ENCODE measurements around the gene TRIM56. TPM values are rescaled to one million over a fixed set of nuclear protein-coding genes. Genes with fewer than 3 reads are reported as not detected.
"Not testable (repeated sequence)": the region's sequence is repeated elsewhere in the genome, so short reads cannot be mapped to it uniquely, and the experiment has no call there.

TRIM56 gene
- total and polyA plus RNA-seq, 8 donors = 7.6 to 26.5 (median 14.7) TPM

DNA sequence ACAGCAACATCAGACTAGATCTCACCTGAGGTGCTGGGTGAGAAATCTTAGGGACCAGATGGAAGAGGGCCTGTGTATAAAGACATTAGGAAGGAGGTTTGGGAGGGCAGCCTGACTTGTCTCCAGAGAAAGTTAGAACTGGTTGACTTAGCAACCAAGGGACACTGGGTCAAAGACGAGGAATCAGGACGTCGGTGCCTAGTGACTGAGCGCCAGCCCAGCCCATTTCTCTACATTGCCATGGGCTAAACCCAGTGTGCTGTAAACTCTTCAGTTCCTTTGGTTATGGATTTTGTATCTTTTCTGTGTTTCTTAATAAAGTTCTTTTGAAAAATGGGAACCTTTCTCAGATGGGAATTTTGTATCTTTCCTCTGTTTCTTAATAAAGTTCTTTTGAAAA, 12.3 kb downstream of the TRIM56 start:
- no peak overlapping the region for H3K4me3 ChIP-seq
- H3K36me3 ChIP-seq = no peaks in the 10 kb centered on the region
- peaks cover 0 to 3% (median 0%) of the 10 kb centered on the region in 3 donors for H3K4me1 ChIP-seq
- ATAC-seq = no peak
- DNase-seq = no peak
- no peak overlapping the region for H3K27ac ChIP-seq
- no peaks in the 10 kb centered on the region for H3K27me3 ChIP-seq
- no peak for FAIRE-seq
- intact Hi-C loops (cut with DNase I) = no loop called here
- 62 to 78% methylated on average over 4 of the region's 4 CpGs for WGBS, 2 donors
- TF ChIP-seq, protein P1, sequence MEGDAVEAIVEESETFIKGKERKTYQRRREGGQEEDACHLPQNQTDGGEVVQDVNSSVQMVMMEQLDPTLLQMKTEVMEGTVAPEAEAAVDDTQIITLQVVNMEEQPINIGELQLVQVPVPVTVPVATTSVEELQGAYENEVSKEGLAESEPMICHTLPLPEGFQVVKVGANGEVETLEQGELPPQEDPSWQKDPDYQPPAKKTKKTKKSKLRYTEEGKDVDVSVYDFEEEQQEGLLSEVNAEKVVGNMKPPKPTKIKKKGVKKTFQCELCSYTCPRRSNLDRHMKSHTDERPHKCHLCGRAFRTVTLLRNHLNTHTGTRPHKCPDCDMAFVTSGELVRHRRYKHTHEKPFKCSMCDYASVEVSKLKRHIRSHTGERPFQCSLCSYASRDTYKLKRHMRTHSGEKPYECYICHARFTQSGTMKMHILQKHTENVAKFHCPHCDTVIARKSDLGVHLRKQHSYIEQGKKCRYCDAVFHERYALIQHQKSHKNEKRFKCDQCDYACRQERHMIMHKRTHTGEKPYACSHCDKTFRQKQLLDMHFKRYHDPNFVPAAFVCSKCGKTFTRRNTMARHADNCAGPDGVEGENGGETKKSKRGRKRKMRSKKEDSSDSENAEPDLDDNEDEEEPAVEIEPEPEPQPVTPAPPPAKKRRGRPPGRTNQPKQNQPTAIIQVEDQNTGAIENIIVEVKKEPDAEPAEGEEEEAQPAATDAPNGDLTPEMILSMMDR (IDR thresholded peaks at IDR 0.05) = no peak
- H3K9me3 ChIP-seq = no peaks in the 10 kb centered on the region

DNA sequence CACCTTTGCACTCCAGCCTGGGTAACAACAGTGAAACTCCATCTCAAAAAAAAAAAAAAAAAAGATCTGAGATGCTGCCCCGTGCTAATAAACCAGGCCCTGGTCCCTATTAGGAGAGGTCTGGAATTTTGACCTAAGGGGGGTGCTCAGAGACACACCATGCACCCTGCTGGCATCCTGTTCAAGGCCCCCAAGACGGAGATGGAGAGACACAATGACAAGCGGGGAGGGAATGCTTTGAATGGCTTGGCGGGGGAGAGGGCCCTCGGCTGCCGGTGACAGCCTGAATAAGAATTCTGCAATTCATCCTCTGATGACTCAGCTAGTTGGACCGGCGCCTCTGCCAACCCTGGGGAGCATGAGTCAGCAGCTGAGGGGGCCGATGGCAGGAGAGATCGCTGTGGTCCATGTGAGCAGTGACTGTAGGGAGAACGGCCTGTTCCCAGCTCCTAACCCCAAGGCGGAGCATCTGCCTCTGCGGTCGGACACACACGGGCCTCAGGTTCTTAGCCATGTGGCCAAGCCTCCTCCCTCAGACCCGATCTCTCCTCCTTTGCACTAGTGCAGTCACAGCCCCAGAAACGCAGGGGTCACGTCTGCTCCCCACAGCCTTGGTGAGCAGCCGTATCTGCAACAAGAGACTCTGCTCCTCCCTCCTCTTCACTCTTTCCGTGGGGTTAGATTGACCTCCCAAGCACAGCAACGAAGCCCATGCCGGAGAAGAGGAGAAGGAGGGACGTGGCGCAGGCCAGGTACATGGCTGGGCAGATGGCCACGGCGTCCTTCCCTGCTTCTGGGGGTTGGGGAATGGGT, 14.9 kb downstream of the TRIM56 start:
- Histone ChIP-seq H3K4me3 (no peak overlapping the region), H3K27me3 (no peaks in the 10 kb centered on the region), H3K9me3 (no peaks in the 10 kb centered on the region), H3K4me1 (peaks cover 0 to 3% (median 0%) of the 10 kb centered on the region in 3 donors), H3K36me3 (no peaks in the 10 kb centered on the region), H3K27ac (no peak overlapping the region)
- DNase-seq (peak; percentile 77 to 90 (median 85)), ATAC-seq (peak; percentile 87 to 96 (median 94)), FAIRE-seq (no peak)
- TF ChIP-seq, protein P1 (IDR thresholded peaks at IDR 0.05) = no peak
- intact Hi-C loops (cut with DNase I) = no loop called here
- 24 to 27% methylated on average over 26 of the region's 26 CpGs for WGBS, 2 donors

DNA sequence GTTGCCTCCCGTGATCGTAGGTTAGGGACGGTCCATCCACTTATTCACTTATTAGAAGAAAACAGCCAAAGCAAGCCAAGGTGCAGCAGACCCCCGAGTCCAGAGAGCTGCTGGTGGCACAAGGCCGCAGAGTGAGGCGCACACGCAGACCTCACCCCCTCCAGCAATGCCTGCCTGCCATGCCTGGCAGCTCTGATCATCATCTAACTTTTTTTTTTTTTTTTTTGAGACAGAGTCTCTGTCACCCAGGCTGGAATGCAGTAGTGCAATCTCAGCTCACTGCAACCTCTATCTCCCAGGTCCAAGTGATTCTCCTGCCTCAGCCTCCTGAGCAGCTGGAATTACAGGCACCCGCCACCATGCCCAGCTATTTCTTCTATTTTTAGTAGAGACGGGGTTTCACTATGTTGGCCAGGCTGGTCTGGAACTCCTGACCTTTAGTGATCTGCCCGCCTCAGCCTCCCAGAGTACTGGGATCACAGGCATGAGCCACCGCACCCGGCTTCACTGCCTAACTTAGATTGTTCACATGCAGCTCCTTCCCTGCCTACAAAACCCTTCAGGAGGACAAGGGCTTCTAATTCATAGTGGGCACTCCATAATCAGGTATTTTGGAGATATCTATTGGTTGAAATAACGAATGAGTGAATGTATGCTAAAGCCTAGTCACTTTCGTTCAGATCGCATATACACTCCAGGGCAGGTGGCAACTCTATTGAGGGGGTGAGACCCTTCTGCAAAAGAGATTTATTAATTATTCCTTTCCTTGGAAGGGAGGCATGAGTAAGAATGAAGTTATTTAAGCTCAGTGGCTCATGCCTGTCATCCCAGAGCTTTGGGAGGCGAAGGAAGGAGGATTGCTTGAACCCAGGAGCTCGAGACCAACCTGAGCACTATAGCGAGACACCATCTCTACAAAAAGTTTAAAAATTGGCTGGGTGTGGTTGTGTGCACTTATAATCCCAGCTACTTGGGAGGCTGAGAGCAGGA, 15.9 kb downstream of the TRIM56 start:
- FAIRE-seq (no peak), ATAC-seq (no peak), DNase-seq (no peak)
- H3K4me1 ChIP-seq = peaks cover 0 to 3% (median 0%) of the 10 kb centered on the region in 3 donors
- H3K36me3 ChIP-seq = no peaks in the 10 kb centered on the region
- intact Hi-C loops (cut with DNase I) = no loop called here
- WGBS, 2 donors = 75 to 83% methylated on average over 18 of the region's 18 CpGs
- H3K27ac ChIP-seq = no peak overlapping the region
- TF ChIP-seq, protein P1 (IDR thresholded peaks at IDR 0.05) = no peak
- H3K27me3 ChIP-seq = no peaks in the 10 kb centered on the region
- no peaks in the 10 kb centered on the region for H3K9me3 ChIP-seq
- H3K4me3 ChIP-seq = no peak overlapping the region

DNA sequence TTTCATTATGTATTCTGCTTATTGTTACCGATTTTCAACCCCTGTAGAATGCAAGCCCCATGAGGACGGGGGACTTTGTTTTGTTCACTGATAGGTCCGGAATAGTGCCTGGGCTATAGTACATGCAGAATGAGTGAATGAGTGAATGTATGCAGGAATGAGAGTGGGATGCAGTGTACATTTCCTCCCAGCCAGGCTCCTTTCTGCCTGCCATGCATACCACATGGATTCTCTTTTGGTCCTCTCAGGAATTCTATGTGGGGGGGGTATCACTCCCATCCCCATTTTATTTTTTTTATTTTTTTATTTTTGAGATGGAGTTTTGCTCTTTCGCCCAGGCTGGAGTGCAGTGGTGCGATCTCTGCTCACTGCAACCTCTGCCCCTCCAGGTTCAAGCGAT, 16.7 kb downstream of the TRIM56 start:
- no peak for FAIRE-seq
- intact Hi-C loops (cut with DNase I) = no loop called here
- no peak for ATAC-seq
- no peaks in the 10 kb centered on the region for H3K9me3 ChIP-seq
- peaks cover 0 to 3% (median 0%) of the 10 kb centered on the region in 3 donors for H3K4me1 ChIP-seq
- H3K27ac ChIP-seq = no peak overlapping the region
- DNase-seq = no peak
- whole genome bisulfite sequencing, 2 donors = 73 to 85% methylated on average over 6 of the region's 6 CpGs
- no peaks in the 10 kb centered on the region for H3K27me3 ChIP-seq
- no peaks in the 10 kb centered on the region for H3K36me3 ChIP-seq
- H3K4me3 ChIP-seq = no peak overlapping the region
- TF ChIP-seq, protein P1 (IDR thresholded peaks at IDR 0.05) = no peak

DNA sequence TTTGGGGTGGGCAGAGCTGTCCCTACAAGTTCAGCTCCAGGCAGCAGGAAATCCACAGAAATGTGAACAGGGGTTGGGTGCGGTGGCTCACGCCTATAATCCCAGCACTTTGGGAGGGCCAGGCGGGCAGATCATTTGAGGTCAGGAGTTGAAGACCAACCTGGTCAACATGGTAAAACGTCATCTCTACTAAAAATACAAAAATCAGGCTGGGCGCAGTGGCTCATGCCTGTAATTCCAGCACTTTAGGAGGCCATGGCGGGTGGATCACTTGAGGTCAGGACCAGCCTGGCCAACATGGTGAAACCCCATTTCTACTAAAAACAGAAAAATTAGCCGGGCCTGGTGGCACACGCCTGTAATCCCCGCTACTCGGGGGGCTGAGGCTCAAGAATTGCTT, 18.4 kb downstream of the TRIM56 start:
- H3K4me1 ChIP-seq; H3K27ac ChIP-seq; intact Hi-C loops (cut with DNase I); H3K4me3 ChIP-seq; DNase-seq; H3K36me3 ChIP-seq; H3K9me3 ChIP-seq; ATAC-seq; FAIRE-seq; H3K27me3 ChIP-seq: not testable (repeated sequence)
- 84 to 89% methylated on average over 10 of the region's 10 CpGs for WGBS, 2 donors

Data from pancreas (tissue), 10 donors.